22Rv1 (cell line): ENCODE measurements around the gene KCNJ14.

ENCODE experiments used
- ZFX ChIP-seq: fragments of 450-650 bp; IDR thresholded peaks from 2 replicates; pipeline ENCODE4 v1.6.1; 2017; ENCODE audit warnings: antibody characterized with exemption, borderline replicate concordance
- TF ChIP-seq, protein P1 (sequence below): fragments of 450-650 bp; IDR thresholded peaks from 2 replicates; pipeline ENCODE4 v1.5.1; 2017; ENCODE audit warnings: mild to moderate bottlenecking

- TF ChIP-seq, protein P1, sequence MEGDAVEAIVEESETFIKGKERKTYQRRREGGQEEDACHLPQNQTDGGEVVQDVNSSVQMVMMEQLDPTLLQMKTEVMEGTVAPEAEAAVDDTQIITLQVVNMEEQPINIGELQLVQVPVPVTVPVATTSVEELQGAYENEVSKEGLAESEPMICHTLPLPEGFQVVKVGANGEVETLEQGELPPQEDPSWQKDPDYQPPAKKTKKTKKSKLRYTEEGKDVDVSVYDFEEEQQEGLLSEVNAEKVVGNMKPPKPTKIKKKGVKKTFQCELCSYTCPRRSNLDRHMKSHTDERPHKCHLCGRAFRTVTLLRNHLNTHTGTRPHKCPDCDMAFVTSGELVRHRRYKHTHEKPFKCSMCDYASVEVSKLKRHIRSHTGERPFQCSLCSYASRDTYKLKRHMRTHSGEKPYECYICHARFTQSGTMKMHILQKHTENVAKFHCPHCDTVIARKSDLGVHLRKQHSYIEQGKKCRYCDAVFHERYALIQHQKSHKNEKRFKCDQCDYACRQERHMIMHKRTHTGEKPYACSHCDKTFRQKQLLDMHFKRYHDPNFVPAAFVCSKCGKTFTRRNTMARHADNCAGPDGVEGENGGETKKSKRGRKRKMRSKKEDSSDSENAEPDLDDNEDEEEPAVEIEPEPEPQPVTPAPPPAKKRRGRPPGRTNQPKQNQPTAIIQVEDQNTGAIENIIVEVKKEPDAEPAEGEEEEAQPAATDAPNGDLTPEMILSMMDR: no peak
- no peak for TF ChIP-seq ZFX
Observed at GRCh38 chr19:48469289-48469881, 14.0 kb downstream of the KCNJ14 start, which contains the start of gene CYTH2.
